ENCODE results near the gene PARD6G. TPM values are rescaled to one million over a fixed set of nuclear protein-coding genes. Genes with fewer than 3 reads are reported as not detected.

PARD6G gene
- total and polyA plus RNA-seq, 2 of the 13 experiments (the other 11 are each of a cell fraction or from before 2014, with no cell fraction given) = 3.6 to 7.4 TPM

DNA sequence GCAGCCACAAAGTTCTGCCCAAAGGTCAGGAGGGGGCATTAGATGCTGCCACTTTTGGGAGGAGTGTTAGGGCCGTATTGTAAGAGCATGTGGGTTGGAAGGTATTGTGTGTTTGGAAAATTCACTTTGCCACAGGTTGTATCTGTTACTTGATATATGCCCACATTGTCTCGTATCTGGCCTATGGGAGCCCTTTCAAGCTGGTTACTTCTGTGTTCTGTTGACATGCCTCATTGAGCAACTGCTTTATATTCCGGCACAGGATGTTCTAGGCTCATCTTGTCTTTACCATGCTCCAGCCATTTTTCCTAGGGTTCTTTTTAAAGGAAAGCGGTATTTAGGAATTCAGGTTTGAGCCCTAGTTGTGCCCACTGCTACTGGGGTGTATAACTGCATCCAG, 132.3 kb downstream of the PARD6G start (continued):
- TF ChIP-seq, protein P1, sequence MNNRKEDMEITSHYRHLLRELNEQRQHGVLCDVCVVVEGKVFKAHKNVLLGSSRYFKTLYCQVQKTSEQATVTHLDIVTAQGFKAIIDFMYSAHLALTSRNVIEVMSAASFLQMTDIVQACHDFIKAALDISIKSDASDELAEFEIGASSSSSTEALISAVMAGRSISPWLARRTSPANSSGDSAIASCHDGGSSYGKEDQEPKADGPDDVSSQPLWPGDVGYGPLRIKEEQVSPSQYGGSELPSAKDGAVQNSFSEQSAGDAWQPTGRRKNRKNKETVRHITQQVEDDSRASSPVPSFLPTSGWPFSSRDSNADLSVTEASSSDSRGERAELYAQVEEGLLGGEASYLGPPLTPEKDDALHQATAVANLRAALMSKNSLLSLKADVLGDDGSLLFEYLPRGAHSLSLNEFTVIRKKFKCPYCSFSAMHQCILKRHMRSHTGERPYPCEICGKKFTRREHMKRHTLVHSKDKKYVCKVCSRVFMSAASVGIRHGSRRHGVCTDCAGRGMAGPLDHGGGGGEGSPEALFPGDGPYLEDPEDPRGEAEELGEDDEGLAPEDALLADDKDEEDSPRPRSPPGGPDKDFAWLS (CRISPR knock-in tag; IDR thresholded peaks at IDR 0.05; ENCODE audit: borderline replicate concordance) = no peak
- TF ChIP-seq HOXA3 (CRISPR knock-in tag; IDR thresholded peaks at IDR 0.05) (no peak), IKZF4 (CRISPR knock-in tag; IDR thresholded peaks at IDR 0.05; ENCODE audit: borderline replicate concordance, low read depth, not compliant biosample characterization) (no peak), KDM2A (CRISPR knock-in tag; IDR thresholded peaks at IDR 0.05; ENCODE audit: borderline replicate concordance, low read depth) (no peak)
- TF ChIP-seq, protein P2, sequence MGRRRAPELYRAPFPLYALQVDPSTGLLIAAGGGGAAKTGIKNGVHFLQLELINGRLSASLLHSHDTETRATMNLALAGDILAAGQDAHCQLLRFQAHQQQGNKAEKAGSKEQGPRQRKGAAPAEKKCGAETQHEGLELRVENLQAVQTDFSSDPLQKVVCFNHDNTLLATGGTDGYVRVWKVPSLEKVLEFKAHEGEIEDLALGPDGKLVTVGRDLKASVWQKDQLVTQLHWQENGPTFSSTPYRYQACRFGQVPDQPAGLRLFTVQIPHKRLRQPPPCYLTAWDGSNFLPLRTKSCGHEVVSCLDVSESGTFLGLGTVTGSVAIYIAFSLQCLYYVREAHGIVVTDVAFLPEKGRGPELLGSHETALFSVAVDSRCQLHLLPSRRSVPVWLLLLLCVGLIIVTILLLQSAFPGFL (CRISPR knock-in tag; IDR thresholded peaks at IDR 0.05) = no peak
- TF ChIP-seq, protein P3, sequence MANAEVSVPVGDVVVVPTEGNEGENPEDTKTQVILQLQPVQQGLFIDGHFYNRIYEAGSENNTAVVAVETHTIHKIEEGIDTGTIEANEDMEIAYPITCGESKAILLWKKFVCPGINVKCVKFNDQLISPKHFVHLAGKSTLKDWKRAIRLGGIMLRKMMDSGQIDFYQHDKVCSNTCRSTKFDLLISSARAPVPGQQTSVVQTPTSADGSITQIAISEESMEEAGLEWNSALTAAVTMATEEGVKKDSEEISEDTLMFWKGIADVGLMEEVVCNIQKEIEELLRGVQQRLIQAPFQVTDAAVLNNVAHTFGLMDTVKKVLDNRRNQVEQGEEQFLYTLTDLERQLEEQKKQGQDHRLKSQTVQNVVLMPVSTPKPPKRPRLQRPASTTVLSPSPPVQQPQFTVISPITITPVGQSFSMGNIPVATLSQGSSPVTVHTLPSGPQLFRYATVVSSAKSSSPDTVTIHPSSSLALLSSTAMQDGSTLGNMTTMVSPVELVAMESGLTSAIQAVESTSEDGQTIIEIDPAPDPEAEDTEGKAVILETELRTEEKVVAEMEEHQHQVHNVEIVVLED (CRISPR knock-in tag; IDR thresholded peaks at IDR 0.05; ENCODE audit: borderline replicate concordance) = no peak

DNA sequence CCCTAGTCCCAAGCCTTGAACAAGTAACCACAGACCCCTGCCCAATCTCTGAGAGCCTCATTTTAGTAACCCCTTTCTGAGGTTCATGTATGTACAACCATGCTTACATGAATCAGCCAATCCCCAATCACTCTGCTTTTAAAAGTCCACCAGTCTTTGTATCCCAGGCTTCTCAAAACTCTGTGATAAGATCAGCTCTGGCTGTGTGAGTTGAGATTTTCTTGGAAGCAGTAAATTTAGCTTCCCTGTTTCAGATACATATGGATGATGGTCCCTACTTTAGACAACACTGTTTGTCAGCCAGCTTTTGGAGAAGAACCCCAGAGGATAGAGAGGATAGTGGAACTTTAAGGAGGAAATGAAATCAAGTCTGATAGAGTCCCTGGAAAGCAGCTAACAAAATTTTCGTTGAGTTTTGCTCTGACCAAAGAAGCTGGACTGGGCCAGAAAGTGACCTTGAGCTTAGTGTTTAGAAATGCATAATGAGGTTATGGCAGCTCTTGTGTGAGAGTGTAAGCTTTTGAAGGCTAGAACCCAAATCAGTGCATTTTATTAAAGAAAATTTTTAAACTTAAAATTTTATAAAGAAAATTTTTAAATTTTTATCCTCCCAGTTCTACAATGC, 134.6 kb downstream of the PARD6G start:
- intact Hi-C loops (cut with micrococcal nuclease; ENCODE audit: unreplicated experiment) = loop anchor here (2.0 kb wide), 1 partner anchor 78 kb away; the partner anchor contains the start of gene RBFA
- H3K27me3 ChIP-seq (ENCODE audit: control insufficient read depth in 1 of 2, insufficient read depth in 2 of 2, low read length in 2 of 2) = no peaks in the 10 kb centered on the region
- no peak for ATAC-seq
- TF ChIP-seq, protein P4, sequence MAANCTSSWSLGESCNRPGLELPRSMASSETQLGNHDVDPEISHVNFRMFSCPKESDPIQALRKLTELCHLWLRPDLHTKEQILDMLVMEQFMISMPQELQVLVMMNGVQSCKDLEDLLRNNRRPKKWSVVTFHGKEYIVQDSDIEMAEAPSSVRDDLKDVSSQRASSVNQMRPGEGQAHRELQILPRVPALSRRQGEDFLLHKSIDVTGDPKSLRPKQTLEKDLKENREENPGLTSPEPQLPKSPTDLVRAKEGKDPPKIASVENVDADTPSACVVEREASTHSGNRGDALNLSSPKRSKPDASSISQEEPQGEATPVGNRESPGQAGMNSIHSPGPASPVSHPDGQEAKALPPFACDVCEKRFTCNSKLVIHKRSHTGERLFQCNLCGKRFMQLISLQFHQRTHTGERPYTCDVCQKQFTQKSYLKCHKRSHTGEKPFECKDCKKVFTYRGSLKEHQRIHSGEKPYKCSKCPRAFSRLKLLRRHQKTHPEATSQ (CRISPR knock-in tag; IDR thresholded peaks at IDR 0.05; ENCODE audit: borderline replicate concordance) = no peak
- TF ChIP-seq, protein P5, sequence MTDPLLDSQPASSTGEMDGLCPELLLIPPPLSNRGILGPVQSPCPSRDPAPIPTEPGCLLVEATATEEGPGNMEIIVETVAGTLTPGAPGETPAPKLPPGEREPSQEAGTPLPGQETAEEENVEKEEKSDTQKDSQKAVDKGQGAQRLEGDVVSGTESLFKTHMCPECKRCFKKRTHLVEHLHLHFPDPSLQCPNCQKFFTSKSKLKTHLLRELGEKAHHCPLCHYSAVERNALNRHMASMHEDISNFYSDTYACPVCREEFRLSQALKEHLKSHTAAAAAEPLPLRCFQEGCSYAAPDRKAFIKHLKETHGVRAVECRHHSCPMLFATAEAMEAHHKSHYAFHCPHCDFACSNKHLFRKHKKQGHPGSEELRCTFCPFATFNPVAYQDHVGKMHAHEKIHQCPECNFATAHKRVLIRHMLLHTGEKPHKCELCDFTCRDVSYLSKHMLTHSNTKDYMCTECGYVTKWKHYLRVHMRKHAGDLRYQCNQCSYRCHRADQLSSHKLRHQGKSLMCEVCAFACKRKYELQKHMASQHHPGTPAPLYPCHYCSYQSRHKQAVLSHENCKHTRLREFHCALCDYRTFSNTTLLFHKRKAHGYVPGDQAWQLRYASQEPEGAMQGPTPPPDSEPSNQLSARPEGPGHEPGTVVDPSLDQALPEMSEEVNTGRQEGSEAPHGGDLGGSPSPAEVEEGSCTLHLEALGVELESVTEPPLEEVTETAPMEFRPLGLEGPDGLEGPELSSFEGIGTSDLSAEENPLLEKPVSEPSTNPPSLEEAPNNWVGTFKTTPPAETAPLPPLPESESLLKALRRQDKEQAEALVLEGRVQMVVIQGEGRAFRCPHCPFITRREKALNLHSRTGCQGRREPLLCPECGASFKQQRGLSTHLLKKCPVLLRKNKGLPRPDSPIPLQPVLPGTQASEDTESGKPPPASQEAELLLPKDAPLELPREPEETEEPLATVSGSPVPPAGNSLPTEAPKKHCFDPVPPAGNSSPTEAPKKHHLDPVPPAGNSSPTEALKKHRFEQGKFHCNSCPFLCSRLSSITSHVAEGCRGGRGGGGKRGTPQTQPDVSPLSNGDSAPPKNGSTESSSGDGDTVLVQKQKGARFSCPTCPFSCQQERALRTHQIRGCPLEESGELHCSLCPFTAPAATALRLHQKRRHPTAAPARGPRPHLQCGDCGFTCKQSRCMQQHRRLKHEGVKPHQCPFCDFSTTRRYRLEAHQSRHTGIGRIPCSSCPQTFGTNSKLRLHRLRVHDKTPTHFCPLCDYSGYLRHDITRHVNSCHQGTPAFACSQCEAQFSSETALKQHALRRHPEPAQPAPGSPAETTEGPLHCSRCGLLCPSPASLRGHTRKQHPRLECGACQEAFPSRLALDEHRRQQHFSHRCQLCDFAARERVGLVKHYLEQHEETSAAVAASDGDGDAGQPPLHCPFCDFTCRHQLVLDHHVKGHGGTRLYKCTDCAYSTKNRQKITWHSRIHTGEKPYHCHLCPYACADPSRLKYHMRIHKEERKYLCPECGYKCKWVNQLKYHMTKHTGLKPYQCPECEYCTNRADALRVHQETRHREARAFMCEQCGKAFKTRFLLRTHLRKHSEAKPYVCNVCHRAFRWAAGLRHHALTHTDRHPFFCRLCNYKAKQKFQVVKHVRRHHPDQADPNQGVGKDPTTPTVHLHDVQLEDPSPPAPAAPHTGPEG (CRISPR knock-in tag; IDR thresholded peaks at IDR 0.05) = no peak

More for the DNA sequence above, 134.6 kb downstream of the PARD6G start:
- H3K4me2 ChIP-seq (ENCODE audit: low read depth, low read length) = peak overlapping the region; percentile 56
- peaks cover 88% of the 10 kb centered on the region for H3K4me1 ChIP-seq (ENCODE audit: insufficient read depth, low read length)
- peaks cover 77% of the 10 kb centered on the region for H4K20me1 ChIP-seq (ENCODE audit: insufficient read depth, low read length)
- in situ Hi-C loops (cut with HindIII; ENCODE audit: extremely low pct_ligation_motif_present, low pct_unique_long_range_greater_than_20kb) = no loop called here
- H3K27ac ChIP-seq (ENCODE audit: extremely low read length, insufficient read depth, low read length) = peak overlapping the region; percentile 50
- FAIRE-seq (no peak), DNase-seq (ENCODE audit: low spot score) (peak; percentile 29)
- peaks cover 83% of the 10 kb centered on the region for H3K79me2 ChIP-seq (ENCODE audit: insufficient read depth, low read length)
- H3K9me3 ChIP-seq (ENCODE audit: low read length) = no peaks in the 10 kb centered on the region
- H3K4me3 ChIP-seq (replicated peaks in 1 of 3; ENCODE audit: insufficient read depth in 1 of 3, low read depth in 2 of 3, low read length in 3 of 3) = peak overlapping the region in 1 of 3 experiments; percentile 28; a peak in 1 of 6 replicates
- H2AFZ ChIP-seq (ENCODE audit: low read length) = no peak overlapping the region
- CTCF ChIA-PET (ENCODE audit: low intra/inter-chr PET ratio, low total read pairs) = no interaction called here
- H3K36me3 ChIP-seq (replicated peaks in 1 of 2; ENCODE audit: control insufficient read depth in 1 of 2, insufficient read depth in 2 of 2, low read length in 2 of 2) = peaks cover 2 to 13% of the 10 kb centered on the region in 2 experiments; a peak in 3 of 5 replicates
- no TSS peak for BruUV-seq (replicated peaks)
- peak overlapping the region; percentile 24; the same call in 1 of the 2 replicates for H3K9ac ChIP-seq (ENCODE audit: insufficient read depth, low read depth, low read length)
- 0% methylated on average over 1 of the region's 1 CpG for WGBS (ENCODE audit: low lambda C conversion rate)
- POLR2A ChIA-PET = interaction anchor here (0.9 to 2.0 kb wide), 3 partner anchors 9 to 178 kb away, joined by 4 to 8 read pairs (median 5); partner anchors contain the start of gene RBFA

All from HepG2 (cell line).